Left ventricle myocardium inferior (tissue), 1 donor: ENCODE measurements around the gene LMO2. TPM values are rescaled to one million over a fixed set of nuclear protein-coding genes. Genes with fewer than 3 reads are reported as not detected.
A peak's percentile ranks its signal among the peaks of the same experiment; 100 is the strongest.
"Not testable (repeated sequence)": the region's sequence is repeated elsewhere in the genome, so short reads cannot be mapped to it uniquely, and the experiment has no call there.

Experiments
- DNase-seq: peaks from one replicate; pipeline ENCODE4 v3.0.0-alpha.2; 2020
- H3K27ac ChIP-seq: fragments of 200-600 bp; replicated peaks from 2 replicates; pipeline ENCODE4 v1.8.0; 2021
- H3K27me3 ChIP-seq: fragments of 200-600 bp; 2 replicates; pipeline ENCODE4 v1.8.0; 2021; ENCODE audit warnings: low read depth
- H3K36me3 ChIP-seq: fragments of 200-600 bp; 2 replicates; pipeline ENCODE4 v1.8.0; 2021
- H3K4me1 ChIP-seq: fragments of 200-600 bp; 2 replicates; pipeline ENCODE4 v1.8.0; 2021
- H3K4me3 ChIP-seq: fragments of 200-600 bp; 2 replicates; pipeline ENCODE4 v1.8.0; 2021; ENCODE audit warnings: mild to moderate bottlenecking, moderate library complexity
- H3K9me3 ChIP-seq: fragments of 200-600 bp; replicated peaks from 2 replicates; pipeline ENCODE4 v1.8.0; 2021
- intact Hi-C: fragments of 100-400 bp; cut with micrococcal nuclease; formaldehyde crosslinking; loops from one replicate; pipeline ENCODE4 v1.11.0; 2022
- total RNA-seq: library from RNA; stranded (reverse); fragmentation: NEBNext Ultra II Directional; extraction: Animal tissue kit (Norgen Biotek cat#: 25700); gene quantifications from one replicate; pipeline ENCODE4 v1.2.1, GENCODE V29; 2021
- TF ChIP-seq, protein P1 (sequence below): fragments of 200-600 bp; IDR thresholded peaks from 2 replicates; pipeline ENCODE4 v1.8.0; 2021; ENCODE audit warnings: antibody characterized with exemption, mild to moderate bottlenecking, borderline replicate concordance
- donor health status: DM: no; HTN: yes; CAD: no; lungs with severe emphysema.

Gene LMO2
- total RNA-seq, 1 donor from 2014 or later = 8.4 TPM

GRCh38 chr11:33843018-33843417 lies 48.9 kb downstream of the LMO2 start:
- Histone ChIP-seq H3K9me3 (no peaks in the 10 kb centered on the region), H3K36me3 (no peaks in the 10 kb centered on the region), H3K4me1 (no peaks in the 10 kb centered on the region), H3K27me3 (peaks cover 35% of the 10 kb centered on the region), H3K4me3 (no peak overlapping the region), H3K27ac (no peak overlapping the region)
- TF ChIP-seq, protein P1, sequence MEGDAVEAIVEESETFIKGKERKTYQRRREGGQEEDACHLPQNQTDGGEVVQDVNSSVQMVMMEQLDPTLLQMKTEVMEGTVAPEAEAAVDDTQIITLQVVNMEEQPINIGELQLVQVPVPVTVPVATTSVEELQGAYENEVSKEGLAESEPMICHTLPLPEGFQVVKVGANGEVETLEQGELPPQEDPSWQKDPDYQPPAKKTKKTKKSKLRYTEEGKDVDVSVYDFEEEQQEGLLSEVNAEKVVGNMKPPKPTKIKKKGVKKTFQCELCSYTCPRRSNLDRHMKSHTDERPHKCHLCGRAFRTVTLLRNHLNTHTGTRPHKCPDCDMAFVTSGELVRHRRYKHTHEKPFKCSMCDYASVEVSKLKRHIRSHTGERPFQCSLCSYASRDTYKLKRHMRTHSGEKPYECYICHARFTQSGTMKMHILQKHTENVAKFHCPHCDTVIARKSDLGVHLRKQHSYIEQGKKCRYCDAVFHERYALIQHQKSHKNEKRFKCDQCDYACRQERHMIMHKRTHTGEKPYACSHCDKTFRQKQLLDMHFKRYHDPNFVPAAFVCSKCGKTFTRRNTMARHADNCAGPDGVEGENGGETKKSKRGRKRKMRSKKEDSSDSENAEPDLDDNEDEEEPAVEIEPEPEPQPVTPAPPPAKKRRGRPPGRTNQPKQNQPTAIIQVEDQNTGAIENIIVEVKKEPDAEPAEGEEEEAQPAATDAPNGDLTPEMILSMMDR = no peak
- intact Hi-C loops = no loop called here
- DNase-seq = no peak

DNA sequence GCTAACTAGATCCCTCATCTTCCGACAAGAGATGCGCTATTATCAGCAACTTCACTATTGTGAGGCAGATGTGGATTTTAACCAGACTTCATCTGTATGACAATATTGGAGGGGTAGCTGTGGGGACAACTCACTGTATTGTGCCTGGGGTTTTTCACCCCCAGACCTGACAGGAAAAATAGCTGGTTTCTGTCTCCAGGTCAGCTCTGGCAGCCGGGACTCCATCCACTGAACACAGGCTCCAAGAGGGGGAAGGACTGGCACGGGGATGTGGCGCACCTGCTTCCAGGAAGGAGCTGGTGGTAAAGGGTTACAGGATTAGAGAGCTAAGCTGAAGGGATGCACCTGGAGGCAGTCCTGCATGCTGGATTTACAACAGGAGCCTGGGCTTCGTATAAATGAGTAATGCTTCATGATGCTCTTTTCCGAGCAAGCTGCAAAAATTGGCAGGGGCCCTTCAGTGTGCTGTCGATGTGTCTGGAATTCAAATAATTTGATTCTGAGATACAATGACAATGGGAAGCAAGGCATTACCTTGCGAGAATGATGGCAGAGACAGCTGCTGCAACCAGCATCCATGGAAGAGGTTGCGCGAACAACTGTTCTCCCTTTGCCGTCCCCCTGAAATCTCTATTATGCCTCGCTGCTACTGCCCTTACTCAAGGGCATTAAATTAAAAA lies 49.5 kb downstream of the LMO2 start:
- intact Hi-C loops = no loop called here
- H3K27ac ChIP-seq = no peak overlapping the region
- H3K4me1 ChIP-seq = no peaks in the 10 kb centered on the region
- peaks cover 33% of the 10 kb centered on the region for H3K27me3 ChIP-seq
- TF ChIP-seq, protein P1 = no peak
- DNase-seq = no peak
- no peak overlapping the region for H3K4me3 ChIP-seq
- no peaks in the 10 kb centered on the region for H3K36me3 ChIP-seq
- no peaks in the 10 kb centered on the region for H3K9me3 ChIP-seq

DNA sequence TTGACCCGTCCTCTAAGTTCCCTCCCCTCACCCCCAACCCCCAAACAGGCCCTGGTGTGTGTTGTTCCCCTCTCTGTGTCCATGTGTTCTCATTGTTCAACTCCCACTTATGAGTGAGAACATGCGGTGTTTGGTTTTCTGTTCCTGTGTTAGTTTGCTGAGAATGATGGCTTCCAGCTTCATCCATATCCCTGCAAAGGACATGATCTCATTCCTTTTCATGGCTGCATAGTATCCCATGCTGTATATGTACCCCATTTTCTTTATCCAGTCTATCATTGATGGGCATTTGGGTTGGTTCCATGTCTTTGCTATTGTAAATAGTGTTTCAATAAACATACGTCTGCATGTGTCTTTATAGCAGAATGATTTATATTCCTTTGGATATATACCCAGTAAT lies 53.6 kb downstream of the LMO2 start:
- H3K27ac ChIP-seq, H3K9me3 ChIP-seq, intact Hi-C loops, H3K36me3 ChIP-seq, H3K4me3 ChIP-seq, H3K4me1 ChIP-seq, DNase-seq: not testable (repeated sequence)
- H3K27me3 ChIP-seq = peaks cover 38% of the 10 kb centered on the region

GRCh38 chr11:33837334-33837733 lies 54.5 kb downstream of the LMO2 start:
- H3K27ac ChIP-seq, DNase-seq, H3K9me3 ChIP-seq, H3K4me3 ChIP-seq, H3K36me3 ChIP-seq, intact Hi-C loops, H3K4me1 ChIP-seq: not testable (repeated sequence)
- peaks cover 29% of the 10 kb centered on the region for H3K27me3 ChIP-seq

- intact Hi-C loops = no loop called here
Observed at GRCh38 chr11:33835143-33835878, 56.6 kb downstream of the LMO2 start.

GRCh38 chr11:33832676-33833075 lies 59.2 kb downstream of the LMO2 start:
- Histone ChIP-seq H3K4me1 (peaks cover 10% of the 10 kb centered on the region), H3K9me3 (no peaks in the 10 kb centered on the region), H3K27ac (no peak overlapping the region), H3K36me3 (no peaks in the 10 kb centered on the region), H3K4me3 (no peak overlapping the region), H3K27me3 (peaks cover 32% of the 10 kb centered on the region)
- TF ChIP-seq, protein P1 = no peak
- intact Hi-C loops = no loop called here
- no peak for DNase-seq

More at GRCh38 chr11:33835143-33835878, 56.6 kb downstream of the LMO2 start:
- Histone ChIP-seq H3K4me1 (no peaks in the 10 kb centered on the region), H3K4me3 (no peak overlapping the region), H3K9me3 (no peaks in the 10 kb centered on the region), H3K27me3 (peaks cover 16% of the 10 kb centered on the region), H3K36me3 (no peaks in the 10 kb centered on the region), H3K27ac (no peak overlapping the region)
- TF ChIP-seq, protein P1 = peak; percentile 41
- no peak for DNase-seq
